IMR-90 (cell line): Measurements from ENCODE around the gene CNTN5. TPM values are rescaled to one million over a fixed set of nuclear protein-coding genes. Genes with fewer than 3 reads are reported as not detected.

ENCODE experiments used
- ATAC-seq: fragments of 200-7000 bp; cut with Tn5 transposase; 2 replicates; pipeline ENCODE4 v1.9.1; 2020; ENCODE audit warnings: low read depth, mild to moderate bottlenecking, moderate library complexity
- BruUV-seq: library from RNA; stranded (reverse); fragments of 400-500 nt; replicated peaks from 2 replicates; lab custom pipeline; 2021; lab: Mats Ljungman, UMichigan
- CTCF ChIA-PET: fragments of 300-600 bp; formaldehyde crosslinking; extraction: SDS; loops from one replicate; lab custom pipeline; 2021; ENCODE audit warnings: antibody characterized with exemption; lab: Yijun Ruan, JAX
- POLR2A ChIA-PET: fragments of 300-600 bp; sonication (Branson Sonifier 250); formaldehyde crosslinking; loops from one replicate; lab custom pipeline; 2022; ENCODE audit warnings: antibody characterized with exemption; ENCODE audit not compliant: unreplicated experiment; lab: Charles Lee
- DNase-seq: peaks from one replicate; pipeline ENCODE4 v3.0.0; 2013
- H2AFZ ChIP-seq: replicated peaks from 2 replicates; pipeline ENCODE3; 2013; ENCODE audit warnings: low read length, mild to moderate bottlenecking; ENCODE audit not compliant: poor library complexity
- H2AK5ac ChIP-seq: 2 replicates; pipeline ENCODE4 v1.6.1; 2013; ENCODE audit warnings: low read depth, low read length, inconsistent platforms
- H2AK9ac ChIP-seq: replicated peaks from 2 replicates; pipeline ENCODE3; 2013; ENCODE audit warnings: mild to moderate bottlenecking, low read depth, low read length, moderate library complexity; ENCODE audit not compliant: poor library complexity
- H2BK120ac ChIP-seq: 2 replicates; pipeline ENCODE4 v1.6.1; 2013; ENCODE audit warnings: low read depth, low read length, inconsistent platforms
- H2BK15ac ChIP-seq: 3 replicates; pipeline ENCODE4 v1.6.1; 2013; ENCODE audit warnings: low read depth, low read length, inconsistent platforms
- H2BK20ac ChIP-seq: 2 replicates; pipeline ENCODE4 v1.6.1; 2013; ENCODE audit warnings: low read depth, mild to moderate bottlenecking, inconsistent platforms, low read length, moderate library complexity
- H2BK5ac ChIP-seq: 2 replicates; pipeline ENCODE4 v1.6.1; 2013; ENCODE audit warnings: mild to moderate bottlenecking, low read depth, low read length, inconsistent platforms; ENCODE audit not compliant: poor library complexity, severe bottlenecking
- H3K14ac ChIP-seq: replicated peaks from 2 replicates; pipeline ENCODE4 v1.6.1; 2013; ENCODE audit warnings: low read depth, low read length, inconsistent platforms
- H3K18ac ChIP-seq: 2 replicates; pipeline ENCODE4 v1.6.1; 2013; ENCODE audit warnings: low read depth, low read length, control low read depth
- H3K23ac ChIP-seq: 2 replicates; pipeline ENCODE4 v1.6.1; 2013; ENCODE audit warnings: low read depth, low read length, inconsistent platforms
- H3K27ac ChIP-seq: 2 replicates; pipeline ENCODE4 v1.5.1; 2013; ENCODE audit warnings: mild to moderate bottlenecking, control low read depth, low read length; ENCODE audit not compliant: insufficient read depth
- H3K27me3 ChIP-seq: 2 replicates; pipeline ENCODE4 v1.6.1; 2013; ENCODE audit warnings: low read length; ENCODE audit not compliant: control insufficient read depth, insufficient read depth
- H3K36me3 ChIP-seq: 2 replicates; pipeline ENCODE4 v1.6.1; 2013; ENCODE audit warnings: low read length, mixed read lengths; ENCODE audit not compliant: control insufficient read depth, insufficient read depth
- H3K4ac ChIP-seq: 2 replicates; pipeline ENCODE4 v1.6.1; 2013; ENCODE audit warnings: low read depth, low read length, inconsistent platforms
- H3K4me1 ChIP-seq: 2 replicates; pipeline ENCODE4 v1.6.1; 2013; ENCODE audit warnings: low read length, mixed read lengths; ENCODE audit not compliant: control insufficient read depth, insufficient read depth
- H3K4me2 ChIP-seq: 2 replicates; pipeline ENCODE4 v1.6.1; 2013; ENCODE audit warnings: low read depth, mild to moderate bottlenecking, control low read depth, low read length, moderate library complexity
- H3K4me3 ChIP-seq: 2 replicates; pipeline ENCODE4 v1.5.1; 2013; ENCODE audit warnings: low read depth, mild to moderate bottlenecking, control low read depth, low read length, moderate library complexity; ENCODE audit not compliant: insufficient read depth
- H3K56ac ChIP-seq: 2 replicates; pipeline ENCODE4 v1.6.1; 2013; ENCODE audit warnings: low read length, inconsistent platforms; ENCODE audit not compliant: insufficient read depth; ENCODE audit errors: extremely low read depth
- H3K79me1 ChIP-seq, 2 experiments: 2 replicates each; pipeline ENCODE4 v1.6.1; 2013; ENCODE audit warnings: low read length in 2 of 2, inconsistent platforms in 1 of 2, low read depth in 1 of 2
- H3K9ac ChIP-seq: 2 replicates; pipeline ENCODE4 v1.6.1; 2013; ENCODE audit warnings: low read depth, low read length, control low read depth
- H3K9me1 ChIP-seq: 2 replicates; pipeline ENCODE4 v1.6.1; 2013; ENCODE audit warnings: low read length, inconsistent platforms; ENCODE audit not compliant: insufficient read depth
- H3K9me3 ChIP-seq: 2 replicates; pipeline ENCODE4 v1.6.1; 2013; ENCODE audit warnings: low read length; ENCODE audit not compliant: control insufficient read depth, insufficient read depth
- H4K20me1 ChIP-seq: 2 replicates; pipeline ENCODE4 v1.6.1; 2013; ENCODE audit warnings: low read length, inconsistent platforms; ENCODE audit not compliant: insufficient read depth
- H4K5ac ChIP-seq: 2 replicates; pipeline ENCODE4 v1.6.1; 2013; ENCODE audit warnings: mild to moderate bottlenecking, low read depth, low read length, control low read depth
- H4K8ac ChIP-seq, 2 experiments: 2 replicates each; pipeline ENCODE4 v1.6.1; 2013; ENCODE audit warnings: low read depth in 2 of 2, low read length in 2 of 2, control low read depth in 1 of 2, inconsistent platforms in 1 of 2
- H4K91ac ChIP-seq: 2 replicates; pipeline ENCODE4 v1.6.1; 2013; ENCODE audit warnings: low read depth, low read length, inconsistent platforms; ENCODE audit not compliant: insufficient read depth
- BHLHE40 ChIP-seq: fragments of 150-350 bp; IDR thresholded peaks from 2 replicates; pipeline ENCODE4 v1.6.1; 2016; ENCODE audit warnings: mild to moderate bottlenecking, low read depth, low read length
- CEBPB ChIP-seq: IDR thresholded peaks from 2 replicates; pipeline ENCODE4 v1.6.1; 2012; ENCODE audit warnings: low read depth, low read length, improper control_type of control experiment
- CHD1 ChIP-seq: IDR thresholded peaks from 2 replicates; pipeline ENCODE4 v1.6.1; 2012; ENCODE audit warnings: low read depth, low read length, improper control_type of control experiment
- CTCF ChIP-seq: conservative IDR thresholded peaks from 2 replicates; pipeline ENCODE4 v1.5.1; 2012; ENCODE audit warnings: mild to moderate bottlenecking, low read depth, low read length, improper control_type of control experiment
- ELK1 ChIP-seq: fragments of 150-350 bp; IDR thresholded peaks from 2 replicates; pipeline ENCODE4 v1.6.1; 2016; ENCODE audit warnings: low read depth, mild to moderate bottlenecking, low read length, moderate library complexity, borderline replicate concordance
- MAFK ChIP-seq: IDR thresholded peaks from 2 replicates; pipeline ENCODE4 v1.6.1; 2012; ENCODE audit warnings: low read depth, low read length, improper control_type of control experiment
- MAZ ChIP-seq: IDR thresholded peaks from 2 replicates; pipeline ENCODE4 v1.6.1; 2012; ENCODE audit warnings: low read depth, mild to moderate bottlenecking, low read length, improper control_type of control experiment, moderate library complexity, borderline replicate concordance
- NFE2L2 ChIP-seq: fragments of 150-350 bp; IDR thresholded peaks from 2 replicates; pipeline ENCODE4 v1.6.1; 2016; ENCODE audit warnings: low read depth, mild to moderate bottlenecking, low read length
- POLR2A ChIP-seq: IDR thresholded peaks from 2 replicates; pipeline ENCODE4 v1.6.1; 2012; ENCODE audit warnings: mild to moderate bottlenecking, low read depth, low read length
- RAD21 ChIP-seq: IDR thresholded peaks from 2 replicates; pipeline ENCODE4 v1.6.1; 2012; ENCODE audit warnings: low read length, improper control_type of control experiment
- RFX5 ChIP-seq: IDR thresholded peaks from 2 replicates; pipeline ENCODE4 v1.8.0; 2012; ENCODE audit warnings: low read depth, mild to moderate bottlenecking, low read length, moderate library complexity
- USF2 ChIP-seq: fragments of 150-350 bp; IDR thresholded peaks from 2 replicates; pipeline ENCODE4 v1.6.1; 2017; ENCODE audit warnings: mild to moderate bottlenecking, antibody characterized with exemption, low read length, low read depth
- WGBS, 2 experiments: methylation state at CpG; one replicate each; pipeline versions ENCODE4 v1.1.5 to v1.1.7; 2013; ENCODE audit warnings: missing lambda C conversion rate in 2 of 2; ENCODE audit not compliant: insufficient read length in 1 of 2; ENCODE audit errors: extremely low coverage in 2 of 2; 5-methylcytosine and 5-hydroxymethylcytosine counted together
- dilution Hi-C: fragments of 300-500 bp; cut with HindIII; formaldehyde crosslinking; loops from one replicate; pipeline ENCODE4 v1.14.3; 2018; ENCODE audit warnings: low sequenced_read_pairs; ENCODE audit not compliant: unreplicated experiment
- in situ Hi-C: fragments of 300-500 bp; cut with MboI; formaldehyde crosslinking; loops from 3 replicates; pipeline ENCODE4 v1.14.3; 2019; ENCODE audit warnings: low sequenced_read_pairs, inconsistent platforms, mixed read lengths
- intact Hi-C: fragments of 100-400 bp; cut with micrococcal nuclease; formaldehyde crosslinking; loops from 2 replicates; pipeline ENCODE4 v1.10.0; 2022
- polyA plus RNA-seq, 3 experiments: library from polyadenylated mRNA; depleted of rRNA; stranded (reverse); fragments of >200 nt; gene quantifications; 2 replicates each; pipeline ENCODE4 v1.2.3, GENCODE V29; 2012; ENCODE audit warnings: low replicate concordance in 1 of 3
- total RNA-seq: library from RNA; depleted of rRNA; stranded (reverse); fragments of >200 nt; gene quantifications from 2 replicates; pipeline ENCODE4 v1.2.3, GENCODE V29; 2012

CNTN5 gene
- total and polyA plus RNA-seq, 2 of the 4 experiments (the other 2 are of a cell fraction), result not detected

GRCh38 chr11:100396266-100396665 is 1375.5 kb downstream of the CNTN5 start:
- no peaks in the 10 kb centered on the region for H3K9me1 ChIP-seq
- no TSS peak for BruUV-seq
- H3K56ac ChIP-seq, result no peak overlapping the region
- ATAC-seq, result no peak
- no peak overlapping the region for H3K27ac ChIP-seq
- no peak for DNase-seq
- no peak overlapping the region for H2AK5ac ChIP-seq
- no CpG with 5 or more reads among the region's 3 CpGs for WGBS, 2 experiments
- H3K79me1 ChIP-seq, result no peaks in the 10 kb centered on the region
- no peak overlapping the region for H3K4ac ChIP-seq
- no peak overlapping the region for H2AFZ ChIP-seq
- H2BK15ac ChIP-seq, result no peak overlapping the region
- H3K14ac ChIP-seq, result no peak overlapping the region
- TF ChIP-seq CTCF (no peak), MAFK (no peak), MAZ (no peak), RFX5 (no peak), NFE2L2 (no peak), CEBPB (no peak), BHLHE40 (no peak), ELK1 (no peak), USF2 (no peak), POLR2A (no peak), RAD21 (no peak), CHD1 (no peak)
- no peak overlapping the region for H2BK20ac ChIP-seq
- H3K4me3 ChIP-seq, result no peak overlapping the region
- dilution Hi-C loops, result no loop called here
- H3K4me2 ChIP-seq, result no peak overlapping the region
- H4K20me1 ChIP-seq, result no peaks in the 10 kb centered on the region
- no peaks in the 10 kb centered on the region for H3K27me3 ChIP-seq
- no peaks in the 10 kb centered on the region for H3K4me1 ChIP-seq
- H4K91ac ChIP-seq, result no peak overlapping the region
- no peak overlapping the region for H2BK5ac ChIP-seq
- no peak overlapping the region for H2AK9ac ChIP-seq
- no peak overlapping the region for H4K5ac ChIP-seq
- no peak overlapping the region for H3K23ac ChIP-seq
- intact Hi-C loops, result no loop called here
- ChIA-PET POLR2A (no interaction called here), CTCF (no interaction called here)
- H3K9me3 ChIP-seq, result no peaks in the 10 kb centered on the region
- no peak overlapping the region for H3K9ac ChIP-seq
- H3K36me3 ChIP-seq, result no peaks in the 10 kb centered on the region
- no peak overlapping the region for H2BK120ac ChIP-seq
- H4K8ac ChIP-seq, result no peak overlapping the region; a peak in 1 of 4 replicates
- in situ Hi-C loops, result no loop called here
- H3K18ac ChIP-seq, result no peak overlapping the region
